GM12865 (cell line): ENCODE data around the gene PALB2.
"Not testable (repeated sequence)": the region's sequence is repeated elsewhere in the genome, so short reads cannot be mapped to it uniquely, and the experiment has no call there.

Experiments used
- DNase-seq: peaks from one replicate; pipeline ENCODE4 v3.0.0; 2010; ENCODE audit warnings: low read depth
- H3K4me3 ChIP-seq: 2 replicates; pipeline ENCODE4 v1.5.1; 2011; ENCODE audit warnings: mild to moderate bottlenecking, low read depth, low read length, control low read depth
- CTCF ChIP-seq: IDR thresholded peaks from 2 replicates; pipeline ENCODE4 v1.5.1; 2011; ENCODE audit warnings: low read length, control low read depth, low read depth, inconsistent platforms; ENCODE audit not compliant: insufficient read depth; ENCODE audit errors: missing control alignments

The PALB2 gene

GRCh38 chr16:23595246-23595950 lies 45.7 kb downstream of the PALB2 start:
- peak; percentile 7 for DNase-seq
- no peak for TF ChIP-seq CTCF
- H3K4me3 ChIP-seq, result peak overlapping the region; percentile 82

- TF ChIP-seq CTCF, result no peak
- H3K4me3 ChIP-seq, result no peak overlapping the region
- no peak for DNase-seq
Measured at GRCh38 chr16:23594186-23594585, 46.9 kb downstream of the PALB2 start.

- no peak for TF ChIP-seq CTCF
- no peak for DNase-seq
- H3K4me3 ChIP-seq, result no peak overlapping the region
Measured at GRCh38 chr16:23590181-23590580, 50.9 kb downstream of the PALB2 start.

- DNase-seq, result no peak
- H3K4me3 ChIP-seq, result no peak overlapping the region
- no peak for TF ChIP-seq CTCF
Measured at GRCh38 chr16:23587726-23588125, 53.4 kb downstream of the PALB2 start.

- DNase-seq, result no peak
- TF ChIP-seq CTCF, result no peak
- no peak overlapping the region for H3K4me3 ChIP-seq
Measured at GRCh38 chr16:23584186-23585076, 56.7 kb downstream of the PALB2 start.

- not testable (repeated sequence) for DNase-seq, H3K4me3 ChIP-seq
Measured at GRCh38 chr16:23583271-23583670, 57.8 kb downstream of the PALB2 start.

- no peak for DNase-seq
- no peak for TF ChIP-seq CTCF
- no peak overlapping the region for H3K4me3 ChIP-seq
Measured at GRCh38 chr16:23581764-23582163, 59.3 kb downstream of the PALB2 start.
